ENCODE measurements around the gene TRAF2. TPM values are rescaled to one million over a fixed set of nuclear protein-coding genes. Genes with fewer than 3 reads are reported as not detected.
A peak's percentile ranks its signal among the peaks of the same experiment; 100 is the strongest.
"Not testable (repeated sequence)": the region's sequence is repeated elsewhere in the genome, so short reads cannot be mapped to it uniquely, and the experiment has no call there.

Gene TRAF2
- total RNA-seq, result 12.2 and 21.9 TPM in 2 replicates

- peak; percentile 85 for DNase-seq (ENCODE audit: extremely low read depth, low read depth, low spot score)
Observed at GRCh38 chr9:136885950-136886578, at the start of gene TRAF2. Gene TRAF2, plus strand, starts transcription at chr9:136886516. Its CDS starts 12,225 bp downstream, at chr9:136898741.

GRCh38 chr9:136837146-136837855, 49.0 kb upstream of the TRAF2 start:
- no peak for DNase-seq (ENCODE audit: extremely low read depth, low read depth, low spot score)

- not testable (repeated sequence) for DNase-seq (ENCODE audit: extremely low read depth, low read depth, low spot score)
Observed at GRCh38 chr9:136837856-136838277, 48.4 kb upstream of the TRAF2 start.

GRCh38 chr9:136838314-136839228, 47.7 kb upstream of the TRAF2 start:
- no peak for DNase-seq (ENCODE audit: extremely low read depth, low read depth, low spot score)

- DNase-seq (ENCODE audit: extremely low read depth, low read depth, low spot score), result no peak
Observed at GRCh38 chr9:136839229-136840139, 46.8 kb upstream of the TRAF2 start.

- DNase-seq (ENCODE audit: extremely low read depth, low read depth, low spot score), result no peak
Observed at GRCh38 chr9:136840140-136840876, 46.0 kb upstream of the TRAF2 start.

- DNase-seq (ENCODE audit: extremely low read depth, low read depth, low spot score), result no peak
Observed at GRCh38 chr9:136840877-136841645, 45.3 kb upstream of the TRAF2 start.

GRCh38 chr9:136841646-136842379, 44.5 kb upstream of the TRAF2 start:
- not testable (repeated sequence) for DNase-seq (ENCODE audit: extremely low read depth, low read depth, low spot score)

- DNase-seq (ENCODE audit: extremely low read depth, low read depth, low spot score), result not testable (repeated sequence)
Observed at GRCh38 chr9:136842380-136842948, 43.9 kb upstream of the TRAF2 start, which contains the start of gene AJM1. Gene AJM1, plus strand, starts transcription at chr9:136842478. Its CDS starts 1,937 bp downstream, at chr9:136844415.

- not testable (repeated sequence) for DNase-seq (ENCODE audit: extremely low read depth, low read depth, low spot score)
Observed at GRCh38 chr9:136843159-136843800, 43.0 kb upstream of the TRAF2 start.

- not testable (repeated sequence) for DNase-seq (ENCODE audit: extremely low read depth, low read depth, low spot score)
Observed at GRCh38 chr9:136843801-136844740, 42.2 kb upstream of the TRAF2 start.

- no peak for DNase-seq (ENCODE audit: extremely low read depth, low read depth, low spot score)
Observed at GRCh38 chr9:136844761-136845464, 41.4 kb upstream of the TRAF2 start.

GRCh38 chr9:136845465-136846260, 40.7 kb upstream of the TRAF2 start:
- no peak for DNase-seq (ENCODE audit: extremely low read depth, low read depth, low spot score)

- no peak for DNase-seq (ENCODE audit: extremely low read depth, low read depth, low spot score)
Observed at GRCh38 chr9:136846376-136847087, 39.8 kb upstream of the TRAF2 start.
